ENCODE measurements around the gene CFH.
"Not testable (repeated sequence)": the region's sequence is repeated elsewhere in the genome, so short reads cannot be mapped to it uniquely, and the experiment has no call there.

CFH gene

DNA sequence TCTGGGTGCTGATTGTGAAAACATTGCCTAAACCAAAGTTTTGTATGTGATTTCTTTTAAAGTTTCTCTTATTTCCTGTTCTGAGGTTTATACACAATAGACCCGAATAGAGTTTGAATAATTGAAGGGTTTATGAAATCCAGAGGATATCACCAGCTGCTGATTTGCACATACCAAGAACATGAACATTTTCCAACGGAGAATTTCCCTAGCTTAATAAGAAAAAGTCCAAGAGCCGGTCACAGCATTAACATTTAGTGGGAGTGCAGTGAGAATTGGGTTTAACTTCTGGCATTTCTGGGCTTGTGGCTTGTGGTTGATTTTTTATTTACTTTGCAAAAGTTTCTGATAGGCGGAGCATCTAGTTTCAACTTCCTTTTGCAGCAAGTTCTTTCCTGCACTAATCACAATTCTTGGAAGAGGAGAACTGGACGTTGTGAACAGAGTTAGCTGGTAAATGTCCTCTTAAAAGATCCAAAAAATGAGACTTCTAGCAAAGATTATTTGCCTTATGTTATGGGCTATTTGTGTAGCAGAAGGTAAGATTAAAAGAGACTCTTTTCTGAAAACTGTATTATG lies at the start of gene CFH:
Gene CFH (plus strand): TSS at position 407 of the 579 bp plus-strand sequence. CDS start 75 bp downstream, at position 482.
- DNase-seq = peak; percentile 93

- DNase-seq = no peak
Measured at GRCh38 chr1:196603651-196604050, 48.2 kb upstream of the CFH start.

DNA sequence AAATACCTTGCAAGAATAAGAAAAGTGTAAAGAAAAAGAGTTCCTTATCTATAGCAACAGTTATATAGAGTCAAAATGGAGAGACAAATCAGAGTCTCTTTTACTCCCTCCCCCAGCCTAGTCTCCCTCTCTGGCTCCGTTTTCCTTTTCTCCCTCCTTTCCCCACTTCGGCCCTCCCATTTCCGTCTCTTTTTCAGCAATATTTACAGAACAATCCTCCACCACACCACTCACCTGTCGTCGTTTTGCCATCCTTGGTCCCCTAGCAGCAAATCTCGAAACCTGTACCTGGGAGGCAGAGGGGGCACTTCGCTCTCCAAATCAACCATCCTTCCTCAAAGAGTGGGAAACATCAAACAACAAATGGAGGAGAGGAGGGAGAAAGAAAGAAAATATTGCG lies 43.9 kb upstream of the CFH start:
- peak; percentile 55 for DNase-seq

DNA sequence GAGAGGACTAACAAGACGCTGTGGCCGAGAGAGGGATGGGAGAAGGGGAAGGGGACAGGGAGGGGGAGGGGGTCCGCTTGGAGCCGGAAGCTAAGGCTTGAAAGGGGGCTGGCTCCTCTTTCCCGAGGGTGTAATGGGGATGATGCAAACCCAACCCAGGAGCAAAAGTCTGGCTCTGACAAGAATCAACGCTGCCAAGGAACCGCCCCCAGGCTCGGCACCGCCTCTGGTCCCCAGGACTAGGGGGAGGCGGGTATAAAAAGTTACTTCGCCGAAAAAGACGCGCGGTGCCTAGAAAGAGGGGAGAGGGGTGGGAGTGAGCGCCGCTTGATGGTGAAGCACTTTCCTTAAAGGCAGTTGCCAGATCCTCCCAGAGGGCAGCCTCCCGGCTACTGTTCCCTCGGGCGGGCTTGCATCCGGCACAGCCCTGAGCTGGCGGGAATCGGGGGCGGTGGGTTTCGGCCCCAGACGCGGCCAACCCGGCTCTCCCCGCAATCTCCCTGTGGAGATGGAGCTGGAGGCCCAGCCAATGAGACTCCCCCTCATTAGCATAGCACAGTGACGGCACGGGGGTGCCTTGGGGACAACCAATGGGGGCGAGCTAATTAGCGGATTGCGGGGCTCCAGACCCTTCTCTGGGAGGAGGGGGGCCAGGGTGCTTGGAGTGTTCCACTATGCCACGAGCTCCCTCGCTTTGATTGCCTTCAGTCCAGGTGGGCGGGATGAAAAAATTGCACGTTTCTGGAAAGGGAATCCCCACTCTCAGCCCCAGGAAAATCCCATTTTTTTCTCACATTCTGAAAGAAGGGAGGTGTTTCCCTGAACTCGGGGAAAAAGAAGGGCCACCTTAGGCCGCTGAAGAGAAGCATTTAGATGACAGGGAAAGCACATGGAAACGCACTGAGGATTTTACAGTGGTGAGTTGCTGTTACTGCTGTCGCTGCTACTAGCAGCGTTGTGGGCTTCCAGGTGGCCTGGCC lies 43.2 kb upstream of the CFH start, which contains the start of gene KCNT2:
Gene KCNT2 (minus strand): TSS at position 51 of the 980 bp plus-strand sequence. CDS start 131 bp downstream, outside the sequence.
- DNase-seq = peak; percentile 95

DNA sequence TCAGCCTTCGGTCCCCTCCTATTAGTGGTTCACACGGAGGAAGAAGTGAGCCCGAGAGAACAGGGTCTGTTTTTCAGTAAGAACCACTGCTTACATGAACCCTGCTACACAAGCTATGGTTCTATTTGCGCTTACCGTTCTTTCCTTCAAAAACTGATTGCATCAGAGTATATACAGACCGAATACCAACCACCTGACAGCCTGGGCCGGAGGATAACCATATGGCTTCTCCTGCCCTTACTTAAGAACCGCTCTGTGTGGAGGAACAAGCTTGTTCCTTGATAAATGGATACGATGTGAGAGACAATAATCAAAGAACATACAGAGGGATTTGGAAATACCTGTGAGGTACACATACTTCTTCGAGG lies 42.5 kb upstream of the CFH start:
- no peak for DNase-seq

GRCh38 chr1:196611873-196612272 lies 40.0 kb upstream of the CFH start:
- no peak for DNase-seq

DNA sequence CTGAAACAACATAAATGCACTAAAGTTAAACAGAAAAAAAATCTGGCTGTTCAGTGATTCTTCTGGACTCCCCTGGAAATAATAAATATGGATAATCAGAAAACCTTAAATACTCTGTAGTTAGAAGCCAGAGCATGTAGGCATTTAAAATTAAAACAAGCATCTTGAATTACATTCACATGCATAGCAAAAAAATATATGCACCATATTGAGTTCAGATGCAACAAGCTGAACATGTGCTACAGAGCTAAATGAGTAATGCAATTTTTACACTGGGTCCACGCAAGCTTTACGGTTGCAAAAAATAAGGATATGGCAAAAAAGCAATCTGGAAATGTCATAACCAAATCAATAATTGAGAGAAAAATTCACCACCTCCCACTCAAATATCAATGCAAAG lies 32.1 kb upstream of the CFH start:
- DNase-seq = no peak

DNA sequence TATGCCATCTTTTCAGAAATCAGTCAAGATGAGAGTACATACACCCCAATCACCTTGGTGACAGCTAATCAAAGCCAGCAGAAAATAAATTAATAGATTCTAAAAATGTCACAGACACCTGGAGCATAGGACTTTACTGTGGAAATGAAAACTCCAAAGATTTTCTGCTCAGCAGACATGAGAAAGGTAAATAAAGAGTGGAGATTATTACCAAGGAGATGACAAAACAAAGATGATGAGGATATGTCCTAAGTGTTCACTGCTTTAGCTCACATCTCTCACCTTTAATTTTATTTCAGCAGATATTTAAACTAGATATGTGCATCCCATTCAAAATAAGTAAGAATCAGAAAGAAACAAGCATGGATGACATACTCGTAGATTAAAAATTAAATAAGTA lies 28.8 kb upstream of the CFH start:
- DNase-seq = no peak

DNA sequence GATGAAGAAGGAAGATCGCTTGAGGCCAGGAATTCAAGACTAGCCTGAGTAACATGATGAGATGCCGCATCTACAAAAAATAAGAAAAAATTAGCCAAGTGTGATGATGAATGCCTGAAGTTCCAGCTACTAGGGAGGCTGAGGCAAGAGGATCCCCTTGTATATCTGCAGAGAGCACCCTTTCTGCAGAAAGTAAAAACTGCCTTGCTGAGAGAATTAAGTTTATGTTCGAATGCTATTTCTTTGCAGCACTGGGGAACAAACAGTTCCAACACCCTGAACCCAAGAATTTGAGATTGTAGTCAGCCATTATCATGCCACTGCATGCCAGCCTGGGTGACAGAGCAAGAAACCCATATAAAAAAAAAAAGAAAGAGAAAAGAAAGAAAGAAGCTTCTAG lies 23.0 kb upstream of the CFH start:
- no peak for DNase-seq

DNA sequence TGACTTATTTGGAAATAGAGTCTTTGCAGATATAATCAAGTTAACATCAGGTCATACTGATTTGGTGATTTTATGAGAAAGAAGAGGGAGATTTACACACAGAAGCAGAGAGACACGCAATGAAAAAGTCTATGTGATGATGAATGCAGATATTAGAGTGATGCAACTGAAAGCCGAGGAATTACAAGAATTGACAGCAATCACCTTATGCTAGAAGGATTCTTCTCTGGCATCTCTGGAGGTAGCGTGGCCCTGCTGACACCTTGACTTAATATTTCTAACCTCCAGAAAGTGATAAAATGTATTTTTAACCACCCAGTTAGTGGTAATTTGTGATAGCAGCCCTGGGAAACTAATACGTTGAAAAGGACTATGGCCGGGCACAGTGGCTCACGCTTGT lies 14.2 kb upstream of the CFH start:
- DNase-seq = no peak

- no peak for DNase-seq
Measured at GRCh38 chr1:196638466-196638865, 13.4 kb upstream of the CFH start.

DNA sequence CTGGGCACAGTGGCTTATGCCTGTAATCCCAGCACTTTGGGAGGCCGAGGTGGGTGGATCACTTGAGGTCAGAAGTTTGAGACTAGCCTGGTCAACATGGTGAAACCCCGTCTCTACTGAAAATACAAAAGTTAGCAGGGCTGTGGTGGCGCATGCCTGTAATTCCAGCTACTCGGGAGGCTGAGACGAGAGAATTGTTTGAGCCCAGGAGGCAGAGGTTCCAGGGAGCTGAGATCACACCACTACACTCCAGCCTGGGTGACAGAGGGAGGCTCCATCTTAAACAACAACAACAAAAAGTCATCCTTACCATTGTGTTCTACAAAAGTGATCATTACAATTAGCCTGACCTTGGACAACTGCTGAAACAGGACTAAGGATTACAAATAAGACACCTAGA lies 12.6 kb upstream of the CFH start:
- not testable (repeated sequence) for DNase-seq

- DNase-seq = no peak
Measured at GRCh38 chr1:196640976-196641375, 10.9 kb upstream of the CFH start.

DNA sequence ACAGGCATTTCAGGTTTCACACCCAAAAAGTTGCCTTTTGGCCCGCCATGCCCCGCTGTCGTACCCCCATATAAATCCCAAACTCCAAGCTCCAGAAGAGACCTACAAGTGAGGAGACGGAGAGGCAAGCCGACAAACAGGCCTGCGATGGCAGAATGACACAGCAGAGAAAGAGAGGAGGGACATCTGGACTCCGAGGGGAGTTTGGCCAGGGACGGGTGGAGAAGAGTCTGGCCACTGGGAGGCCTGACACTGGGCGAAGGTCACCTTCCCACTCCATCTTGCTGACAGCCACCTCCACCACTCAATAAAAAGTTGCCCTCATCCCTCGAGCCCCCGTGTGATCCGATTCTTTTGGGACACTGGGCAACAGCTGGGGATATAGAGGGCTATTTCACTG lies 1.9 kb upstream of the CFH start:
- DNase-seq = no peak

DNA sequence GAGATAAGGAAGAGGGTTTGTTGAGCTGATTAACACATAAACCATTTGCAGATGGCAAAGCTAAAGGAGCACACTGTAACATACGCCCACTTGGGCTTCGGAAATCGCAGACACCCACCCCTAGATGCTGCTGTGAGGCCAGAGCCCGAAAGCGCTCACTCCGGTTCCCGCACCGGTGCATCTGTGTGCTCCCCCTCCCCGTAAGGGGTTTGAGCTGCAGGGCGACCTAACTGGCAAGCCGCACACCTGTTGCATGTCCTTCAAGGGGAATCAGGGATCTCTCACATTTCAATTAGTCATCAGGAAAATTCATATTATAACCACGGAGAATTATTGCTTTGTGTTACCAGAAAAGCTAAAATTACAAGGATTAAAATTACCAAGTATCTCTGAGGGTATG lies 1.4 kb upstream of the CFH start:
- DNase-seq = no peak

DNA sequence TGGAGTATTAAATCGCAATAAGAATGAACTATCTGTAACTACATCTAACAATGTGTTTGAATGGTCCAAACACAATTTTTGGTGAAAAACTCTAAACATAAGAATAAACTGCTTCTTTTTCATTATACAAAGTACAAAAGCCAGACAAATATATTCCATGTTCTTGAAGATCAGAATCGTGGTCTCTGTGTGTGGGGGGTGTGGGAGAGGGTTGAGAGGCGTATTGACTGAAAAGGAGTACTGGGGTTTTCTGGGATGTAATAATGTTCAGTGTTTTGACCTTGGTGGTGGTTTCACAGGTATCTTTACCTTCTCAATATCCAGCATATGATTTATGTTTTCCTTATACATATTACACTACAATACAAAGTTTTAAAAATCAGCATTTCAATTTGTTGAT lies 764 bp upstream of the CFH start:
- DNase-seq = peak; percentile 46

GRCh38 chr1:196654271-196654670 lies 2.4 kb downstream of the CFH start:
- peak; percentile 44 for DNase-seq

GRCh38 chr1:196655071-196655470 lies 3.2 kb downstream of the CFH start:
- DNase-seq = no peak

DNA sequence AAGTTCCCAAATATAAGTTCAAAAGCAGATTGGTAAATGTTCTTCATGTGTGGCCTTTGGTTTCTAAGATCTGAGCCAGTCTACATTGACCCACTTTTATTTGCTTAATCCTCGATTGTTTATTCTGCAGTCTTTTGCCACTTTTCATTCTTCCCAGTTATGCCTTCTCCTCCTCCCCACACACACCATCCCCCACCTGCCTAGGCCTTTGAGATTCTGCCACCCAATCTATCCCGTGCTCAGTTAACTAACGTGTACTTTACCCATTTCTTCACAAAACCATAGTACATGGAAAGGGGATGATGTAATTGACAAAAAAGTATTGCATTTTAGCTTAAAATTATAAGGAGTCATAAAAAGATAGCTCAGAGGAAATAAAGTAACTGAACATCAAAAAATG lies 3.7 kb downstream of the CFH start:
- no peak for DNase-seq

DNA sequence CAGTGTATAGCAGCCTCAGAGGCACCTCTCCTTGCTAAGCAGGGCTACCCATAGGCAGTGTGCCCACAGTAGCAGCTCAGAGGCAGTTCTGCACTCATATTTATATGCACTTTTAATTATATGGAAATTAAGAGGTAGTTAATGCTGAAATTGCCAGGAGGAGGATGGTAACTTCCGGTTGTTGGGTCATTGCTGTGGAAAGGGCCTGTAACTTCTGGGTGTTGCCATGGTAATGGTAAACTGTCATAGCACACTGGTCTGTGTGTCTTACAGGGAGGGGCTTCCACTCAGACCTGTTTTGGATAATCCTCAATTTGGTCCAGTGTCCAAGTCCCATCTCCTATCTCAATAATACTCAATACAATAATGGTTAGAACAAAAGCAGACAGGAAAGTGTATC lies 7.6 kb downstream of the CFH start:
- no peak for DNase-seq

- peak; percentile 52 for DNase-seq
Measured at GRCh38 chr1:196660272-196660671, 8.4 kb downstream of the CFH start.

DNA sequence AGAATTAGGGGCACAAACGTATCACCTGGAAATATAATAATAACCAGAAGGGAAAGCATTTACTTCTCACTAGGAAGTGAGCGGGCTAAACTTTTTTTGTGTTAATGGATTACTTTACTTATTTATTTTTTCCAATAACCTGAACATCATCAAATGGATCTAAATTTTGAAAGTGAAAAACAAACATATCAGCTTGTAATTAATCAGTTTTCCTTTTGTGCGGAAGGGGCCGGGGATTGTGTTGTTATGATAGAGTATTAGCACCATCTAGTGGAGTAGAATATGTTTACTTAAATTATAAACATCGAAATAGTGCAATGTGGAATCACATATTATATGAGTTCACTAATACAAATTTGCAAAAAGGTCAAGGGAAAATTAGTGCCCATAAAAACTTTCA lies 9.0 kb downstream of the CFH start:
- DNase-seq = peak; percentile 80

GRCh38 chr1:196661345-196661744 lies 9.5 kb downstream of the CFH start:
- DNase-seq = no peak

DNA sequence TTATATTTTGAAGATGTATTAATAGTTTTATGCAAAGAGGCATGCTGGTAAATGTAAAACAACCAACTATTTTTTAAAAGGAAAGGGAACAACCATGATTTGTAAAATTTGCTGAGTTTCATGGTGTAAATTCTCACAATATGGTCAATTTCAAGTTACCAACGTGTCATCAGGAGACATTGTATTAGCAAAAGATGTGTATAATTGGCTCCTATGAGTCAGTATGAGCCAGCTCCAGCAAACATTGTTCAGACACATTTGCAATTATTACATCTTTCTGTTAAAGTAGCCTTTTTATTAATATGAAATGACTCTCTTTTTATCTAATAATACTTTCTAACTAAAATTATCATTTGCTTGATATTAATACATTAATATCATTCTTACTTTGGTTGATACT lies 15.3 kb downstream of the CFH start:
- DNase-seq = no peak

Measured in OCI-M1 (cell line).